ENCODE data around the gene SSBP3.

The SSBP3 gene

GRCh38 chr1:54223441-54224202 lies 182.6 kb downstream of the SSBP3 start:
- peak; percentile 14 for DNase-seq (ENCODE audit: low spot score)
- in situ Hi-C loops (cut with MboI; ENCODE audit: low pct_unique_long_range_greater_than_20kb, low sequenced_read_pairs, unreplicated experiment): no loop called here
- TF ChIP-seq, protein P1, sequence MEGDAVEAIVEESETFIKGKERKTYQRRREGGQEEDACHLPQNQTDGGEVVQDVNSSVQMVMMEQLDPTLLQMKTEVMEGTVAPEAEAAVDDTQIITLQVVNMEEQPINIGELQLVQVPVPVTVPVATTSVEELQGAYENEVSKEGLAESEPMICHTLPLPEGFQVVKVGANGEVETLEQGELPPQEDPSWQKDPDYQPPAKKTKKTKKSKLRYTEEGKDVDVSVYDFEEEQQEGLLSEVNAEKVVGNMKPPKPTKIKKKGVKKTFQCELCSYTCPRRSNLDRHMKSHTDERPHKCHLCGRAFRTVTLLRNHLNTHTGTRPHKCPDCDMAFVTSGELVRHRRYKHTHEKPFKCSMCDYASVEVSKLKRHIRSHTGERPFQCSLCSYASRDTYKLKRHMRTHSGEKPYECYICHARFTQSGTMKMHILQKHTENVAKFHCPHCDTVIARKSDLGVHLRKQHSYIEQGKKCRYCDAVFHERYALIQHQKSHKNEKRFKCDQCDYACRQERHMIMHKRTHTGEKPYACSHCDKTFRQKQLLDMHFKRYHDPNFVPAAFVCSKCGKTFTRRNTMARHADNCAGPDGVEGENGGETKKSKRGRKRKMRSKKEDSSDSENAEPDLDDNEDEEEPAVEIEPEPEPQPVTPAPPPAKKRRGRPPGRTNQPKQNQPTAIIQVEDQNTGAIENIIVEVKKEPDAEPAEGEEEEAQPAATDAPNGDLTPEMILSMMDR (IDR thresholded peaks at IDR 0.05; ENCODE audit: extremely low read depth, insufficient read depth, missing control alignments): no peak

DNA sequence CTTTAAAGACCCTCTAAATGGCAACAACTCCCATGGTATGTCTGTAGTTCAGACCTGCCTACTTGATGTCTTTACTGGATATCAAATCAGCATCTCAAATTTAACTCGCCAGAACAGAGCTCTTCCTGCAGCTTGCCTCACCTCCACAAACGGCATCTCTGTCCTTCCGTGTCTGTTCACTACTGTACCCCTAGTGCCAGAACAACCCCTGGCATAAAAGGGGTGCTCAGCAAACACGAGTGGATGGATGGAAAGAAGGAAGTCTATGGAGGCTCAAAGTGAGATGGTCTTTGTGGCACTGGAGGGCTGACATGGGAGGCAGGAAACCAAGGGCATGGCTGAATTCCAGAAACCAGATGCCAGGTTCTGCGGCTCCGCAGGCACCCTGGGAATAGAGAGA lies 183.5 kb downstream of the SSBP3 start:
- TF ChIP-seq, protein P1 (IDR thresholded peaks at IDR 0.05; ENCODE audit: extremely low read depth, insufficient read depth, missing control alignments): no peak
- in situ Hi-C loops (cut with MboI; ENCODE audit: low pct_unique_long_range_greater_than_20kb, low sequenced_read_pairs, unreplicated experiment): no loop called here
- no peak for DNase-seq (ENCODE audit: low spot score)

DNA sequence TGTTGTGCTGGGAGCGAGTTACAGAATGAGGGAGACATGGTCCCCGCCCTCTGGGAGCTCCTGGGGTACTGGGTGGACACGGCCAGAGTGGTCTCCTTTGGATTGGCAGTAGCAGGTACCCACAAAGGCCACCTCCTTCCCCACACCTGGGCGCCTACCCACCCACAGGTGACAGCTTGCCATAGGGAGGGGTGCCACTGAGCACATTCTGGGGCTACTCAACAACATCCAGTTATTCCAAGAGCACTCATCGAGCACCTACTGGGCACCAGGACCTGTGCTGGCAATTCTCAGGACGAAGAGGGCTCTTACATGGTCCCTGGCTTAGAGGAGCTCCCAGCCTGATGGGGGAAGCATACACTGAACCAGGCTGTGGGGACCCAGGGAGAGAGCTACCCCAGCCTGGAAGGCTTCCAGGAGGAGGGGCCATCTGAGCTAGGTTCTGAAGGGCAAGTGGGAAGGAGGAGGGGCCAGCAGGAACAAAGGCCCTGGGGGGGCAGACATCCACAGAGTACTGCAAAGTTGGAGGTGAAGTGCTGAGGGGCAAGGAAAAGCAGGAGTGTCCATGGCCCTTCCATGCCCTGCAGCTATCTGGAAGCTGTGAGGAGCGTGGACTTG lies 184.2 kb downstream of the SSBP3 start:
- DNase-seq (ENCODE audit: low spot score): no peak
- TF ChIP-seq, protein P1 (IDR thresholded peaks at IDR 0.05; ENCODE audit: extremely low read depth, insufficient read depth, missing control alignments): no peak
- in situ Hi-C loops (cut with MboI; ENCODE audit: low pct_unique_long_range_greater_than_20kb, low sequenced_read_pairs, unreplicated experiment): no loop called here

GRCh38 chr1:54221113-54221834 lies 184.9 kb downstream of the SSBP3 start:
- no peak for DNase-seq (ENCODE audit: low spot score)
- in situ Hi-C loops (cut with MboI; ENCODE audit: low pct_unique_long_range_greater_than_20kb, low sequenced_read_pairs, unreplicated experiment): no loop called here
- TF ChIP-seq, protein P1 (IDR thresholded peaks at IDR 0.05; ENCODE audit: extremely low read depth, insufficient read depth, missing control alignments): no peak

DNA sequence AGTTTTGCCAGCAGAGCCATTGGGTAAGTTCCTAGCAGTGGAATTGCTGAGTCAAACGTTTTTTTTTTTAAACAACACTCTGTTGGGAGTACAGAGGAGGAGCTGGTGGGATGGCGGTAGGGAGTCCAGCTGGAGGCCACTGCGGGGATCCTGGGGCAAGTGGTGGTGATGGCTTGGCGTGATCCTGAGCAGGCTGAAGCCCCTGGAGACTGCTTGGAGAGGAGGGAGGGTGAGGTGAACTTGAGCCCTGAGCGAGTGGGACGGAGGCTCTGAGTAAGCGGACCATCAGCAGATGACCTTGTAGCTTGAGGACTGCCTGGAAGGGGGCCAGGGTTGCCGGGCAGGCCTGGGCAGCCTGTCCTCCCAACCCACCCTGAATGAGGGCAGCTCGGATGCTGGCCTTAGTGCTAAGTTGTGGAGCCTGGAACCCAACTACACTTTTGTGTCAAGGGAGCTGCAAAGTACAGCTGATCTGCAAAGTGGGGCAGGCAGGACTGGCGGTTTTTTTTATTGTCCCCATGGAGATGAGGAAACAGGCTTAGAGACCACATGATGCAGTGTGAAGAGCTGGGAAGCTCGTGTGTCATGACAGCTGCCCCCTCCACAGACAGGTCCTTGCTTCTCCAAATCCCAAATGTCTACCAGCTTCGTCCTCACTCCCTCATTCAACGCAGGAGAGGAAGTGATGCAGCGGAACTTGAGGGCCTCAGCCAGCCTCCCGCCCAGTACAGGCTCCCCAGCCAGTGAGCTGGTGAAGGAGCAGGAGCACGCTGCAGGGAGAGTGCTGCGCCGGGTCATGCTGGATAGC lies 186.0 kb downstream of the SSBP3 start:
- in situ Hi-C loops (cut with MboI; ENCODE audit: low pct_unique_long_range_greater_than_20kb, low sequenced_read_pairs, unreplicated experiment): no loop called here
- TF ChIP-seq, protein P1 (IDR thresholded peaks at IDR 0.05; ENCODE audit: extremely low read depth, insufficient read depth, missing control alignments): no peak
- DNase-seq (ENCODE audit: low spot score): no peak

DNA sequence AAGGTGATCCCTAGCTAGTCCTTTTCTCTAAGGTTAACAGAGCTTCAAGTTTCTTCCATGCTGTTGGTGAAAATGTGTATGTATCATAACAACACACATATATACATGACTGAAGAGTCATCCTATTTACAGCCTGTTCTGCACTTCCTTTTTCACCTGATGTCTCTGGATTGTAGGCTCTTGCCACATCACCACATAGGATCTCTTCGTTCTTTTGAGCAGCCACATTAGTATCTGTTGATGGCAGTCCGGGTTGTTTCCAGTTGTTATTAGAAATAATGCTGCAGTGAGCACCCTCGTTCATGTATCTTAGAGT lies 186.5 kb downstream of the SSBP3 start:
- DNase-seq (ENCODE audit: low spot score): no peak
- TF ChIP-seq, protein P1 (IDR thresholded peaks at IDR 0.05; ENCODE audit: extremely low read depth, insufficient read depth, missing control alignments): no peak

More for the DNA sequence above, 186.5 kb downstream of the SSBP3 start:
- in situ Hi-C loops (cut with MboI; ENCODE audit: low pct_unique_long_range_greater_than_20kb, low sequenced_read_pairs, unreplicated experiment): no loop called here

Measured in GM13977 (cell line).